HL-60 (cell line): ENCODE measurements around the gene PTCRA.

Source experiments
- GABPA ChIP-seq: IDR thresholded peaks from 2 replicates; pipeline ENCODE4 v1.6.1; 2012; ENCODE audit warnings: low read depth
- POLR2AphosphoS5 ChIP-seq: IDR thresholded peaks from 2 replicates; pipeline ENCODE4 v1.6.1; 2012; ENCODE audit warnings: low read depth
- TF ChIP-seq, protein P1 (sequence below): IDR thresholded peaks from 2 replicates; pipeline ENCODE4 v1.6.1; 2012; ENCODE audit warnings: low read depth; ENCODE audit not compliant: insufficient replicate concordance
- TF ChIP-seq, protein P2 (sequence below): IDR thresholded peaks from one replicate; pipeline ENCODE4 v1.5.1; 2011; ENCODE audit warnings: low read length, control low read depth, inconsistent platforms; ENCODE audit not compliant: insufficient read depth

- TF ChIP-seq POLR2AphosphoS5 (peak; percentile 64), GABPA (no peak)
- TF ChIP-seq, protein P1, sequence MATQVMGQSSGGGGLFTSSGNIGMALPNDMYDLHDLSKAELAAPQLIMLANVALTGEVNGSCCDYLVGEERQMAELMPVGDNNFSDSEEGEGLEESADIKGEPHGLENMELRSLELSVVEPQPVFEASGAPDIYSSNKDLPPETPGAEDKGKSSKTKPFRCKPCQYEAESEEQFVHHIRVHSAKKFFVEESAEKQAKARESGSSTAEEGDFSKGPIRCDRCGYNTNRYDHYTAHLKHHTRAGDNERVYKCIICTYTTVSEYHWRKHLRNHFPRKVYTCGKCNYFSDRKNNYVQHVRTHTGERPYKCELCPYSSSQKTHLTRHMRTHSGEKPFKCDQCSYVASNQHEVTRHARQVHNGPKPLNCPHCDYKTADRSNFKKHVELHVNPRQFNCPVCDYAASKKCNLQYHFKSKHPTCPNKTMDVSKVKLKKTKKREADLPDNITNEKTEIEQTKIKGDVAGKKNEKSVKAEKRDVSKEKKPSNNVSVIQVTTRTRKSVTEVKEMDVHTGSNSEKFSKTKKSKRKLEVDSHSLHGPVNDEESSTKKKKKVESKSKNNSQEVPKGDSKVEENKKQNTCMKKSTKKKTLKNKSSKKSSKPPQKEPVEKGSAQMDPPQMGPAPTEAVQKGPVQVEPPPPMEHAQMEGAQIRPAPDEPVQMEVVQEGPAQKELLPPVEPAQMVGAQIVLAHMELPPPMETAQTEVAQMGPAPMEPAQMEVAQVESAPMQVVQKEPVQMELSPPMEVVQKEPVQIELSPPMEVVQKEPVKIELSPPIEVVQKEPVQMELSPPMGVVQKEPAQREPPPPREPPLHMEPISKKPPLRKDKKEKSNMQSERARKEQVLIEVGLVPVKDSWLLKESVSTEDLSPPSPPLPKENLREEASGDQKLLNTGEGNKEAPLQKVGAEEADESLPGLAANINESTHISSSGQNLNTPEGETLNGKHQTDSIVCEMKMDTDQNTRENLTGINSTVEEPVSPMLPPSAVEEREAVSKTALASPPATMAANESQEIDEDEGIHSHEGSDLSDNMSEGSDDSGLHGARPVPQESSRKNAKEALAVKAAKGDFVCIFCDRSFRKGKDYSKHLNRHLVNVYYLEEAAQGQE: no peak
- TF ChIP-seq, protein P2, sequence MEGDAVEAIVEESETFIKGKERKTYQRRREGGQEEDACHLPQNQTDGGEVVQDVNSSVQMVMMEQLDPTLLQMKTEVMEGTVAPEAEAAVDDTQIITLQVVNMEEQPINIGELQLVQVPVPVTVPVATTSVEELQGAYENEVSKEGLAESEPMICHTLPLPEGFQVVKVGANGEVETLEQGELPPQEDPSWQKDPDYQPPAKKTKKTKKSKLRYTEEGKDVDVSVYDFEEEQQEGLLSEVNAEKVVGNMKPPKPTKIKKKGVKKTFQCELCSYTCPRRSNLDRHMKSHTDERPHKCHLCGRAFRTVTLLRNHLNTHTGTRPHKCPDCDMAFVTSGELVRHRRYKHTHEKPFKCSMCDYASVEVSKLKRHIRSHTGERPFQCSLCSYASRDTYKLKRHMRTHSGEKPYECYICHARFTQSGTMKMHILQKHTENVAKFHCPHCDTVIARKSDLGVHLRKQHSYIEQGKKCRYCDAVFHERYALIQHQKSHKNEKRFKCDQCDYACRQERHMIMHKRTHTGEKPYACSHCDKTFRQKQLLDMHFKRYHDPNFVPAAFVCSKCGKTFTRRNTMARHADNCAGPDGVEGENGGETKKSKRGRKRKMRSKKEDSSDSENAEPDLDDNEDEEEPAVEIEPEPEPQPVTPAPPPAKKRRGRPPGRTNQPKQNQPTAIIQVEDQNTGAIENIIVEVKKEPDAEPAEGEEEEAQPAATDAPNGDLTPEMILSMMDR: no peak
Measured at GRCh38 chr6:42935322-42935721, 19.5 kb downstream of the PTCRA start.
